Upper lobe of left lung (tissue), 4 donors: ENCODE measurements around the gene PPP2R2B.

Experiments used
- CTCF ChIP-seq, 6 experiments: fragments of 450-650 bp in 4 of 6; fragments of 200-600 bp in 2 of 6; sonication (generic) in 2 of 6; IDR thresholded peaks; one replicate each; pipeline ENCODE4 v1.5.1; 2016 to 2019; ENCODE audit warnings: antibody characterized with exemption in 6 of 6
- POLR2AphosphoS5 ChIP-seq, 2 donors: sonication (generic); formaldehyde crosslinking; IDR thresholded peaks; one replicate each; pipeline ENCODE4 v1.5.1; 2017; ENCODE audit warnings: antibody characterized with exemption in 2 of 2

DNA sequence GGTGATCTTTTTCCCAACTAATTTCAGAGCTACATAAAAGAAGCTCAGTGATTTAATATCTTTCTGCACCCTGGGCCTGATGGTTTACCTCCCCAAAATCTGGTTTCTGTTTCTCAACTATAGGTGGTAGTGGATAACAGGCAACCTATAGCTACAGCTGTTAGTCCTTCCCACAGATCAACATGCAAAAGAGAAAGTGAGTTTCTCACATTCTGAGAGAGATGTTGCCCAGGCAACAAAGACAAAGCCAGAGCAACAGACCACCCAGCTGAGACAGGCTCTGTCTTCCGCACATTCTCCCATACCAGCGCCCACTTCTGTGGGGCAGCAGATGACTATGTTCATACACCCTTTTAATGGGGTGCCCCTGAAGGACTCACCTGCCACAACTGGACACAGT is 40.7 kb upstream of the PPP2R2B start:
- TF ChIP-seq CTCF (IDR thresholded peaks at IDR 0.05): no peak
- no peak for TF ChIP-seq POLR2AphosphoS5 (IDR thresholded peaks at IDR 0.05)
